Left colon (tissue), 2 donors: ENCODE measurements around the gene ARNT2. TPM values are rescaled to one million over a fixed set of nuclear protein-coding genes. Genes with fewer than 3 reads are reported as not detected.

Experiments used
- ATAC-seq: fragments of 200-7000 bp; cut with Tn5 transposase; one replicate; pipeline ENCODE4 v1.9.1; 2020; ENCODE audit warnings: mild to moderate bottlenecking, moderate library complexity
- DNase-seq, 2 donors: peaks; one replicate each; pipeline ENCODE4 v3.0.0-alpha.2; 2020
- intact Hi-C, 2 donors: fragments of 100-400 bp; cut with DNase I in 1 of 2; cut with micrococcal nuclease in 1 of 2; formaldehyde crosslinking; loops; one replicate each; pipeline versions ENCODE4 v1.11.2 to v1.14.0; 2022; cut with DNase I, micrococcal nuclease
- total RNA-seq, 2 donors: library from RNA; stranded (reverse); fragmentation: NEBNext Ultra II Directional; extraction: Animal tissue kit (Norgen Biotek cat#: 25700); gene quantifications; one replicate each; pipeline ENCODE4 v1.2.1, GENCODE V29; 2021
- donor health status: DM: no; HTN: no; CAD: no.
- donor health status: DM: yes; HTN: yes; CAD: no.

ARNT2 gene
- total RNA-seq, 2 donors from 2014 or later: 2.0 to 4.9 TPM

- ATAC-seq (no peak), DNase-seq (no peak)
- intact Hi-C loops: no loop called here
These were observed 73.9 kb downstream of the ARNT2 start for GRCh38 chr15:80478075-80478474.

- ATAC-seq (no peak), DNase-seq (no peak)
- intact Hi-C loops: no loop called here
These were observed 75.0 kb downstream of the ARNT2 start for GRCh38 chr15:80479191-80479590.

GRCh38 chr15:80480171-80480811, 76.1 kb downstream of the ARNT2 start:
- DNase-seq: no peak
- intact Hi-C loops: no loop called here
- no peak for ATAC-seq

GRCh38 chr15:80480909-80481308, 76.7 kb downstream of the ARNT2 start:
- intact Hi-C loops: no loop called here
- DNase-seq (peak; percentile 7 to 26), ATAC-seq (no peak)

- DNase-seq (no peak), ATAC-seq (no peak)
- intact Hi-C loops: no loop called here
These were observed 78.5 kb downstream of the ARNT2 start for GRCh38 chr15:80482696-80483095.

- no peak for ATAC-seq
- no peak for DNase-seq
- intact Hi-C loops: no loop called here
These were observed 79.6 kb downstream of the ARNT2 start for GRCh38 chr15:80483725-80484161.

GRCh38 chr15:80484333-80484864, 80.2 kb downstream of the ARNT2 start:
- no peak for DNase-seq
- ATAC-seq: no peak
- intact Hi-C loops: no loop called here

GRCh38 chr15:80485370-80486164, 81.4 kb downstream of the ARNT2 start:
- ATAC-seq (no peak), DNase-seq (no peak)
- intact Hi-C loops: no loop called here

- intact Hi-C loops: no loop called here
- ATAC-seq (no peak), DNase-seq (no peak)
These were observed 83.7 kb downstream of the ARNT2 start for GRCh38 chr15:80487839-80488390.

GRCh38 chr15:80489030-80489594, 84.9 kb downstream of the ARNT2 start:
- no peak for ATAC-seq
- DNase-seq: no peak
- intact Hi-C loops: no loop called here

- DNase-seq (no peak), ATAC-seq (no peak)
- intact Hi-C loops: no loop called here
These were observed 86.3 kb downstream of the ARNT2 start for GRCh38 chr15:80490431-80490990.

- intact Hi-C loops: no loop called here
- no peak for DNase-seq
- ATAC-seq: no peak
These were observed 87.1 kb downstream of the ARNT2 start for GRCh38 chr15:80491163-80491847.

- intact Hi-C loops: no loop called here
- no peak for DNase-seq
- ATAC-seq: no peak
These were observed 88.2 kb downstream of the ARNT2 start for GRCh38 chr15:80492409-80492808.

- ATAC-seq (no peak), DNase-seq (no peak)
- intact Hi-C loops: no loop called here
These were observed 88.7 kb downstream of the ARNT2 start for GRCh38 chr15:80492874-80493273.

GRCh38 chr15:80494351-80494751, 90.2 kb downstream of the ARNT2 start:
- DNase-seq: no peak
- intact Hi-C loops: no loop called here
- no peak for ATAC-seq

GRCh38 chr15:80494756-80495155, 90.6 kb downstream of the ARNT2 start:
- intact Hi-C loops: no loop called here
- ATAC-seq (no peak), DNase-seq (no peak)

- intact Hi-C loops: no loop called here
- ATAC-seq: no peak
- no peak for DNase-seq
These were observed 91.3 kb downstream of the ARNT2 start for GRCh38 chr15:80495401-80495942.

GRCh38 chr15:80496096-80496495, 91.9 kb downstream of the ARNT2 start:
- ATAC-seq: no peak
- intact Hi-C loops: no loop called here
- no peak for DNase-seq

GRCh38 chr15:80497221-80497620, 93.0 kb downstream of the ARNT2 start:
- intact Hi-C loops: no loop called here
- no peak for ATAC-seq
- no peak for DNase-seq
